Measurements from ENCODE around the gene MYNN.
A peak's percentile ranks its signal among the peaks of the same experiment; 100 is the strongest.
"Not testable (repeated sequence)": the region's sequence is repeated elsewhere in the genome, so short reads cannot be mapped to it uniquely, and the experiment has no call there.

MYNN gene

GRCh38 chr3:169772897-169773816 lies at the start of gene MYNN:
MYNN (plus strand) TSS chr3:169773396; CDS start chr3:169774296, 900 bp downstream.
- DNase-seq (ENCODE audit: low read depth): peak; percentile 90

GRCh38 chr3:169731857-169732256 lies 41.3 kb upstream of the MYNN start:
- DNase-seq (ENCODE audit: low read depth): not testable (repeated sequence)

- no peak for DNase-seq (ENCODE audit: low read depth)
These were observed 34.1 kb upstream of the MYNN start for GRCh38 chr3:169739067-169739466.

GRCh38 chr3:169744366-169745054 lies 28.7 kb upstream of the MYNN start:
- DNase-seq (ENCODE audit: low read depth): peak; percentile 6

- no peak for DNase-seq (ENCODE audit: low read depth)
These were observed 26.3 kb upstream of the MYNN start for GRCh38 chr3:169746924-169747323.

GRCh38 chr3:169748670-169749069 lies 24.5 kb upstream of the MYNN start:
- DNase-seq (ENCODE audit: low read depth): no peak

- DNase-seq (ENCODE audit: low read depth): no peak
These were observed 22.5 kb upstream of the MYNN start for GRCh38 chr3:169750665-169751064.

- no peak for DNase-seq (ENCODE audit: low read depth)
These were observed 21.3 kb upstream of the MYNN start for GRCh38 chr3:169751875-169752274.

GRCh38 chr3:169754711-169755110 lies 18.5 kb upstream of the MYNN start:
- no peak for DNase-seq (ENCODE audit: low read depth)

GRCh38 chr3:169755488-169755887 lies 17.7 kb upstream of the MYNN start:
- DNase-seq (ENCODE audit: low read depth): no peak

- no peak for DNase-seq (ENCODE audit: low read depth)
These were observed 14.7 kb upstream of the MYNN start for GRCh38 chr3:169758359-169758994.

- peak; percentile 74 for DNase-seq (ENCODE audit: low read depth)
These were observed 13.9 kb upstream of the MYNN start for GRCh38 chr3:169759256-169759655.

GRCh38 chr3:169760479-169760878 lies 12.7 kb upstream of the MYNN start:
- peak; percentile 70 for DNase-seq (ENCODE audit: low read depth)

- peak; percentile 64 for DNase-seq (ENCODE audit: low read depth)
These were observed 8.8 kb upstream of the MYNN start for GRCh38 chr3:169764312-169764881.

- DNase-seq (ENCODE audit: low read depth): peak; percentile 91
These were observed 8.1 kb upstream of the MYNN start, which contains the start of gene TERC for GRCh38 chr3:169764882-169765612. TERC (minus strand) TSS chr3:169765060.

- peak; percentile 68 for DNase-seq (ENCODE audit: low read depth)
These were observed 3.7 kb upstream of the MYNN start, which contains the start of gene ACTRT3 for GRCh38 chr3:169769287-169770181. ACTRT3 (minus strand) TSS chr3:169769561; CDS start chr3:169769520, 41 bp downstream.

- DNase-seq (ENCODE audit: low read depth): peak; percentile 80
These were observed 1.5 kb upstream of the MYNN start for GRCh38 chr3:169771497-169772304.

- peak; percentile 86 for DNase-seq (ENCODE audit: low read depth)
These were observed 795 bp upstream of the MYNN start for GRCh38 chr3:169772305-169772896.

- DNase-seq (ENCODE audit: low read depth): no peak
These were observed 990 bp downstream of the MYNN start for GRCh38 chr3:169774186-169774585.
